Measurements from ENCODE around the gene KHK.

DNA sequence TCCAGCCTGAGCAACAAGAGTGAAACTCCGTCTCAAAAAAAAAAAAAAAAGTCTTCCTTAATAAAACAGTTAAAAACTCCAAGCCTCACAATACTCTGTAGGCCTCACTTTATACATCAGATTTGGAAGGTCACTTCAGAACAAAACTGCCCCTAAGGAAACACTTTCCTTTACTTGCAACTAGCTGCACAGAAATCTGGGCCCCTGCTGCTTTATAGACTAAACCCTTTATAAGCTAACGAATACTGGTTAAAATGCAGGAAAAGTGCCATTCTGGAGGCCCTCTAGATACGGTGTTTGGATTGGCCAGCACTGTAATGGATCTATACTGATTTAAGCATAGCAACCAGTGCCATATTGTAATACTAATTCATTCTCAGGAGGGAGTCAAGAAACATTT lies 38.5 kb downstream of the KHK start:
- TF ChIP-seq EP300 (IDR thresholded peaks at IDR 0.05) (no peak), POLR2A (IDR thresholded peaks at IDR 0.05) (no peak)
- TF ChIP-seq, protein P1, sequence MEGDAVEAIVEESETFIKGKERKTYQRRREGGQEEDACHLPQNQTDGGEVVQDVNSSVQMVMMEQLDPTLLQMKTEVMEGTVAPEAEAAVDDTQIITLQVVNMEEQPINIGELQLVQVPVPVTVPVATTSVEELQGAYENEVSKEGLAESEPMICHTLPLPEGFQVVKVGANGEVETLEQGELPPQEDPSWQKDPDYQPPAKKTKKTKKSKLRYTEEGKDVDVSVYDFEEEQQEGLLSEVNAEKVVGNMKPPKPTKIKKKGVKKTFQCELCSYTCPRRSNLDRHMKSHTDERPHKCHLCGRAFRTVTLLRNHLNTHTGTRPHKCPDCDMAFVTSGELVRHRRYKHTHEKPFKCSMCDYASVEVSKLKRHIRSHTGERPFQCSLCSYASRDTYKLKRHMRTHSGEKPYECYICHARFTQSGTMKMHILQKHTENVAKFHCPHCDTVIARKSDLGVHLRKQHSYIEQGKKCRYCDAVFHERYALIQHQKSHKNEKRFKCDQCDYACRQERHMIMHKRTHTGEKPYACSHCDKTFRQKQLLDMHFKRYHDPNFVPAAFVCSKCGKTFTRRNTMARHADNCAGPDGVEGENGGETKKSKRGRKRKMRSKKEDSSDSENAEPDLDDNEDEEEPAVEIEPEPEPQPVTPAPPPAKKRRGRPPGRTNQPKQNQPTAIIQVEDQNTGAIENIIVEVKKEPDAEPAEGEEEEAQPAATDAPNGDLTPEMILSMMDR (IDR thresholded peaks at IDR 0.05) = no peak
